HL-60 (cell line): ENCODE measurements around the gene SAP30BP.

Experiments
- DNase-seq, 2 experiments: peaks; one replicate each; pipeline ENCODE4 v3.0.0-alpha.2; 2010 to 2020; ENCODE audit warnings: low read depth in 1 of 2, low spot score in 1 of 2
- H3K27ac ChIP-seq: fragments of 250-450 bp; sonication (Bioruptor Pico); replicated peaks from 2 replicates; pipeline ENCODE4 v1.5.1; 2020; ENCODE audit warnings: mild to moderate bottlenecking, moderate library complexity
- H3K27me3 ChIP-seq: fragments of 250-450 bp; sonication (Bioruptor Pico); 2 replicates; pipeline ENCODE4 v1.5.1; 2021; ENCODE audit warnings: mild to moderate bottlenecking, moderate library complexity; ENCODE audit not compliant: insufficient read depth, poor library complexity, severe bottlenecking
- H3K4me3 ChIP-seq: replicated peaks from 2 replicates; pipeline ENCODE4 v1.5.1; 2011; ENCODE audit warnings: mild to moderate bottlenecking, control low read depth, low read length; ENCODE audit not compliant: insufficient read depth
- CTCF ChIP-seq: IDR thresholded peaks from one replicate; pipeline ENCODE4 v1.5.1; 2011; ENCODE audit warnings: low read length, control low read depth, inconsistent platforms; ENCODE audit not compliant: insufficient read depth
- GABPA ChIP-seq: IDR thresholded peaks from 2 replicates; pipeline ENCODE4 v1.6.1; 2012; ENCODE audit warnings: low read depth
- POLR2AphosphoS5 ChIP-seq: IDR thresholded peaks from 2 replicates; pipeline ENCODE4 v1.6.1; 2012; ENCODE audit warnings: low read depth
- SPI1 ChIP-seq: IDR thresholded peaks from 2 replicates; pipeline ENCODE4 v1.6.1; 2012; ENCODE audit warnings: low read depth, mild to moderate bottlenecking, borderline replicate concordance
- TF ChIP-seq, protein P1 (sequence below): IDR thresholded peaks from 2 replicates; pipeline ENCODE4 v1.6.1; 2012; ENCODE audit warnings: low read depth; ENCODE audit not compliant: insufficient replicate concordance

SAP30BP gene

DNA sequence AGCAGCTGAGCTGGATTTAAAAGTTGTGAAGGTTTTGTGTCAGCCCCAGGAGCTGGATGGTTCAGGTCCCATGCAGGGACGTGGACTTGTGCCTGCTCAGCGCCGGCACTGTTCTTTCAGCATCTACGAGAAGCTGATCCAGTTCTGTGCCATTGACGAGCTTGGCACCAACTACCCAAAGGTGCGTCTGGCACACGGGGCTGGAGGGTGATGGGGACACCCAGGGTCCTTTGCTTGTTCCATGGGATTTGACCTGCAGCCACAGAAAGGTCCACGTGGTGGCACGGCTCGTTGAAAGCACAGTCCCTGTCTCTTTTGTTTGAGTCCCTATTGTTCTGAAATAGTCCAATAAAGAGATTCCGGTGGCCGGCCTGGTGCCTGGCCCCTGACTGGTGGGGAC is 36.1 kb downstream of the SAP30BP start:
- Histone ChIP-seq H3K27ac (no peak overlapping the region), H3K4me3 (no peak overlapping the region), H3K27me3 (no peaks in the 10 kb centered on the region)
- TF ChIP-seq SPI1 (no peak), GABPA (no peak), CTCF (no peak), POLR2AphosphoS5 (no peak)
- TF ChIP-seq, protein P1, sequence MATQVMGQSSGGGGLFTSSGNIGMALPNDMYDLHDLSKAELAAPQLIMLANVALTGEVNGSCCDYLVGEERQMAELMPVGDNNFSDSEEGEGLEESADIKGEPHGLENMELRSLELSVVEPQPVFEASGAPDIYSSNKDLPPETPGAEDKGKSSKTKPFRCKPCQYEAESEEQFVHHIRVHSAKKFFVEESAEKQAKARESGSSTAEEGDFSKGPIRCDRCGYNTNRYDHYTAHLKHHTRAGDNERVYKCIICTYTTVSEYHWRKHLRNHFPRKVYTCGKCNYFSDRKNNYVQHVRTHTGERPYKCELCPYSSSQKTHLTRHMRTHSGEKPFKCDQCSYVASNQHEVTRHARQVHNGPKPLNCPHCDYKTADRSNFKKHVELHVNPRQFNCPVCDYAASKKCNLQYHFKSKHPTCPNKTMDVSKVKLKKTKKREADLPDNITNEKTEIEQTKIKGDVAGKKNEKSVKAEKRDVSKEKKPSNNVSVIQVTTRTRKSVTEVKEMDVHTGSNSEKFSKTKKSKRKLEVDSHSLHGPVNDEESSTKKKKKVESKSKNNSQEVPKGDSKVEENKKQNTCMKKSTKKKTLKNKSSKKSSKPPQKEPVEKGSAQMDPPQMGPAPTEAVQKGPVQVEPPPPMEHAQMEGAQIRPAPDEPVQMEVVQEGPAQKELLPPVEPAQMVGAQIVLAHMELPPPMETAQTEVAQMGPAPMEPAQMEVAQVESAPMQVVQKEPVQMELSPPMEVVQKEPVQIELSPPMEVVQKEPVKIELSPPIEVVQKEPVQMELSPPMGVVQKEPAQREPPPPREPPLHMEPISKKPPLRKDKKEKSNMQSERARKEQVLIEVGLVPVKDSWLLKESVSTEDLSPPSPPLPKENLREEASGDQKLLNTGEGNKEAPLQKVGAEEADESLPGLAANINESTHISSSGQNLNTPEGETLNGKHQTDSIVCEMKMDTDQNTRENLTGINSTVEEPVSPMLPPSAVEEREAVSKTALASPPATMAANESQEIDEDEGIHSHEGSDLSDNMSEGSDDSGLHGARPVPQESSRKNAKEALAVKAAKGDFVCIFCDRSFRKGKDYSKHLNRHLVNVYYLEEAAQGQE: no peak
- DNase-seq: no peak

DNA sequence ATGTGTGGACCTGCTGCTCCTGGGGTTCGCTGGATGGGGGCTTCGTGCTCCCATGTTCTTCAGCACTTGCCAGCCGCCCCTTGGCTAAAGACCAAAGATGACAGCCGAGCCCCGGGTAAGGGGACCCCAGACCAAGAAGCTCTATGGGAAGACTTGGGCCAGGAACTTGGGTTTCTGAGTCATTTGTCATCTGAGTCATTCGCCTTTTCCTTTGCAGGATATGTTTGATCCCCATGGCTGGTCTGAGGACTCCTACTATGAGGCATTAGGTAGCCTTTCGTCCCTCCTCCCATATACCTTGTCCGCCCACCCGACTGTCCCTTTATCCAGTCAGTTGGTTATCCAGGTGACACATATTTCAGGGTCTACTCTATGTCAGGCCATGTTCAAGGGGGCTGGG is 36.5 kb downstream of the SAP30BP start:
- DNase-seq: no peak
- TF ChIP-seq SPI1: no peak
- TF ChIP-seq CTCF: no peak
- TF ChIP-seq, protein P1: no peak
- TF ChIP-seq POLR2AphosphoS5: no peak
- no peak for TF ChIP-seq GABPA
- no peak overlapping the region for H3K27ac ChIP-seq
- H3K27me3 ChIP-seq: no peaks in the 10 kb centered on the region
- no peak overlapping the region for H3K4me3 ChIP-seq

GRCh38 chr17:75704963-75705875 is 38.1 kb downstream of the SAP30BP start:
- TF ChIP-seq SPI1 (no peak), POLR2AphosphoS5 (no peak), CTCF (no peak), GABPA (no peak)
- TF ChIP-seq, protein P1: no peak
- Histone ChIP-seq H3K27me3 (no peaks in the 10 kb centered on the region), H3K27ac (no peak overlapping the region), H3K4me3 (no peak overlapping the region)
- no peak for DNase-seq
